HG02884 (cell line): ENCODE measurements around the gene DIP2B.
"Not testable (repeated sequence)": the region's sequence is repeated elsewhere in the genome, so short reads cannot be mapped to it uniquely, and the experiment has no call there.

Experiments
- ATAC-seq: cut with Tn5 transposase; IDR thresholded peaks from one replicate; pipeline ENCODE4 v1.9.1; 2021; ENCODE audit warnings: mild to moderate bottlenecking, moderate library complexity; ENCODE audit not compliant: unreplicated experiment

The DIP2B gene

DNA sequence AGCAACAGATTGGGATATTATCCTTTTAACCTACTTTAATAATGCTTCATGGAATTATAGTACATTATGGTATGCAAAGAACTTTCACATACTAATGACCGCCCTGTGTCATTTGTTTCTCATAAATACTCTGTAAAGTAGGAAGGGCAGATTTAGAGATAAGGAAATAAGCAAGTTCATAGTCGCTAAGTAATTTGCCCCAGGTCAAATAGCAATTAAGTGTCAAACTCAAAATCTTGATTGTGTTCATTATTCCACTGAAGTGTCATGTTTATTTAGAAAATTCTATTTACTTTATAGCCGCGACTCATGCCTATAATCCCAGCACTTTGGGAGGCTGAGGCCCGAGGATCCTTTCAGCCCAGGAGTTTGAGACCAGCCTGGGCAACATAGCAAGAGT is 160.4 kb downstream of the DIP2B start:
- no peak for ATAC-seq

DNA sequence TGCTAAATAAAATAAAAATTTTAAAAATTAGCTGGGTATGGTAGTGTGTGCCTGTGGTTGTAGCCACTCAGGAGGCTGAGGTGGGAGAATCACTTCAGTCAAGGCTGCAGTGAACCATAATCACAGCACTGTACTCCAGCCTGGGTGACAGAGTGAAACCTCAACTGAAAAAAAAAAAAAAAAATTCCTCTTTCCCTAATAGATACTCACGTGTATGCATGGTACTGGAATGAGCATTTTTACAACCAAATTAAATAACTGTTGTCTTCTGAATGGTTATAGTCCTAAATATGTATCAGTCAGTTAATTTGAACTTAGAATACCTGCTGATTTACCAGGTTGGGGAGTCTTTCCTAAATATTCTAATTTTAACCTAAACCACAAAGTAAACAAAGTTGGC is 160.8 kb downstream of the DIP2B start:
- no peak for ATAC-seq

DNA sequence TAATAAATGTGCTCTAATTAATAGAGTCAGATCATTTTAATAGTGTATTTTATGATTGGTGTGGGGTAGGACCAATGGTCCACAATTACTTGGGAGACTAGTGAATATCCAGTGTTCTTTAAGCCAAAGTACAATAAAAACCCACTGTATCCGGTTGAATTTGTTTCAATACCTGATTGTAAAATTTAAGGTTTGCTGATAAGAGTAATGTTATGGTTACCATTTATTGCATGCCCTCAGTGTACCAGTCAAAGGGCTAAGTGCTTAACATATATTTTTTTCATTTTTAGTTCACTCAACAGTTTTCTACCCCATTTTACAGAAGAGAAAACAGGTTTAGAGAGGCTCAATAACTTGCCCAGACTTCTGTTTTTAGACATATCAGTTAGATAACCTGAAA is 161.2 kb downstream of the DIP2B start:
- ATAC-seq, result no peak

DNA sequence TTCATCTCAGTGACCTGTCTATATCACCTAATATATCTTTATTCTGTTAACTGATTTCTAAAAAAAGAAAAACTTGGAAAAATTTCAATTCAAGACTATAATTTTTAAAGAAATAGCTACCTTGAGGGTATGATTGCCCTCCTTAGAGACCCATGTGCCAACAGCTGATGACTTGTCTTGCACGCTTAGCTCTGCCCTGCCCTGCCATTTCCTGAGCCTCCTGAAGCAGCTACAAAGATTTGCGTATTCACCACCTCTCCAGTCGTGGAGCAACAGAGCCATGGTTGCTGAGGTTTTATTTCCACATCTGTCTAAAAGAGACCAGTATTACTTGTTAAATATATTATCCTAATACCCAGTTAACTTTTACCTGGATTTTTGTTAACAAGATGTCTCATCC is 167.4 kb downstream of the DIP2B start:
- ATAC-seq, result no peak

DNA sequence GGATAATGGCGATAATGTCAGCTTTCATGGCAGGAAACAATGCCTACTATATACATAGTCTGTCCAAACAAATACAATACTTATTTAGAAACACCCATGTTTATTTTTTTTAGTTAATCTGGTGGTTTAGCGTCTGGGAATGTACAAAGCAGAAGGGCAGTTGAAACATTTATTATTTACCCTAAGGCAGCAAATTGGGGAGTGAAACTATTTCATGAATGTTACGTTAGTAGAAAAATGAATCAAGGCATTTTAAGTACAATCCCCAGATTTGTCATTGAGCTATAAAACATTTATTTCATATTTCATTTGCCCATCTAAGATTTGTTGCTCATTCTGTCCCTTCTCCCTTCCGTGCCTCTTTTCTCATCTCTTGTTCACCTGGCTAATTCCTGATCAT is 172.0 kb downstream of the DIP2B start:
- ATAC-seq, result no peak

DNA sequence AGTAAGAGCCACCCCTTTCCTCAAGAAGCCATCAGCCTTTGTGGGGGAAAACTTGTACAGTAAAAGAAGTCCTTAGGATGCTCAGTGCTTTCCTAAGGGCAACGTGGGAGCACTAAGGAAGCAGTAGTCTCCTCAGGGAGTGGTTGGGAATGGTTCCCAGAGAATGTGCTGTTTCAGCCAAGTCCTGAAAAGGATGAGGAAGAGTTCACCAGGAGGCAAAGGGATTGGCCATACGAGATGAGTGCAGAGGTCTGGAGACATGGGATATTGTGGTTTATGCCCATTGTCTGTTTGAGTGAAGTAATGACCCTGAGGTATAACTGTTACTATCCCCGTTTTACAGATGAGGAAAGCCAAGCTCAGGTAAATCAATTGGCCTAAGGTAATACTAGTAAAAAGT is 173.1 kb downstream of the DIP2B start:
- ATAC-seq, result no peak

DNA sequence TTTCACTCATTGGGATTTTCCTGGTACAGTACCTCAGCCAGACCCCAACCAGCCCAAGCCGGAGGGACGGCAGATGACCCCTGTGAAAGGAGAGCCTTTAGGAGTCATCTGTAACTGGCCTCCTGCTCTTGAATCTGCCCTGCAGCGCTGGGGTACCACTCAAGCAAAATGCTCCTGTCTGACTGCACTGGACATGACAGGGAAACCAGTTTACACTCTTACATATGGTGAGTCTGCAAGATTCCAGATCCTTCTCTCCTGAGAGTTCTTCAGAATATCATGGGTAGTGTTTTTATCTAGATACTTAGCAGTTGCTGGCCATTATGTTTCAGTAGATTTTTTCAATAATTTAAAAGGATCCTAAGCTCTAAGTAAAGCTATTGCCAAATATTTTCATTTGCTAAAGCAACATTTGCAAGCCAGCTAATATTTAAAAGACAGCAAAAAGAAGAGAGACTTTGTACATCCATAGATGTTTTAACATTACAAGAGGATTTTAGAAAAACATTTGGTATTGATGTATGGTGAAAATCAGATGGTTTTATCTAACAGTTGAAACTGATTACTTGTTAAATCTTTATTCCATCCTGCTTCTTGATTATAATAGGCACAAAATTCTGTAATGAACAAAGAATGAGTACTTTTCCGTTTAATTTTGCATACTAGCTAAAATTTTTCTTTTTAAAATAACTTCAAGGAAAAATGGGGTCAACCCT is 174.0 kb downstream of the DIP2B start:
- no peak for ATAC-seq

DNA sequence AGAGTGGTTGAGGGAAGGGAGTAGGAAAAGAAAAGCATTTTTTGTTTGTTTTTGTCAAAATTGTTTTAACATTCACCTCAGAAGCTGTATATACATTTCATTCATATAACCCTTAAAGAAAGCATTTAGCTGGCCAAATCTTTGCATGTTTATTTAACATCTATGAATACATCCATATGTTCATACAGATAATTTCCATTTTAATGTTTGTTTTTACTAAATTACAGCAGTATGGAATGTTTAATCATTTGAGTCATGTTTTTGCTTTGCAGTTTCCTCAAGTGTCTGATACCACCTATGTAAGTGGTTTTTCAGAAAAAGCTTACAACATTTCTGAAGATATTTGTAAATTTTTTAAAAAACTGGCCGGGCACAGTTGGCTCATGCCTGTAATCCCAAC is 174.8 kb downstream of the DIP2B start:
- no peak for ATAC-seq

DNA sequence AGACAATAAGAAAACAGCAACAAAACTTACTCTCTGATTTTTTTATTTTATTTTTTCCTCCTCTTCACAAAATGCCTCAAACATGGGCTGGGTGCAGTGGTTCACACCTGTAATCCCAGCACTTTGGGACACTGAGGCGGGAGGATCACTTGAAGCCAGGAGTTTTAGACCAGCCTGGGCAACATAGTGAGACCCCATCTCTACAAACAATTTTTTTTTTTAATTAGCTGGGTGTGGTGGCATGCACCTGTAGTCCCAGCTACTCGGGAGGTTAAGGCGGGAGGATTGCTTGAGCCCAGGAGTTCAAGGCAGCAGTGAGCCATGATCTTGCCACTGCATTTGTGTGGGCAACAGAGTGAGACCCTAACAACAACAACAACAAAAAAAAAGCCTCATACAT is 176.3 kb downstream of the DIP2B start:
- ATAC-seq, result not testable (repeated sequence)

DNA sequence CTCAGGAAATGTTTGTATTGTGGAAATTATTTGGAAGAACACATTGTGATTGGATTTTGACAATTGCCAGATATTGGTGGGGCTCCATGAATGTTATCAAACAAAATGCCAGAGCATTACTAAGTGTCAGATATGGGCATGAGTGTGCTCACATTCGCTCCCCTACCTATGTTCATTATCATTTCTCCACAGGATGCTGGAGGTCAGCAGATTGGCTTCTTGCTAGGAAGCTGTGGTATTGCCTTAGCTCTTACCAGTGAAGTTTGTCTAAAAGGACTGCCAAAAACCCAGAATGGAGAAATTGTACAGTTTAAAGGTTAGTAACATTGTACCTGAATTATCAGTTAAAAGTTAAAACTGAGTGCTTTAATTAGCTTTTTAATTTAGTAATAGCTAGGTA is 180.9 kb downstream of the DIP2B start:
- no peak for ATAC-seq

DNA sequence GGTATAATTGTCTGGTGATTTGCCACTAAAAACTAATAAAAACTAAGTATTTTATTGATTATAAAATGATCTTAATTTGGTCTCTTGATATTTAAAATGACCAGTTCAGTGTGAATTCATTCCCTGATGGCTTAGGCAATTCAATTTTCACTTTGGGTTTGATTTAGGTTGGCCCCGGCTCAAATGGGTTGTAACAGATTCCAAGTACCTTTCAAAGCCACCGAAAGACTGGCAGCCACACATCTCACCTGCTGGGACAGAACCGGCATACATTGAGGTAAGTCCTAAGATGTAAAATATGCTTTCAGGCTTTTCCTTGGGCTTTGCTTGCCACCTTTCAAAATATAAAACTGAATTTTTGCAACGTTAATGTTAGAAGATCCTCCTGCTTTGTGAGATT is 181.6 kb downstream of the DIP2B start:
- ATAC-seq, result no peak

DNA sequence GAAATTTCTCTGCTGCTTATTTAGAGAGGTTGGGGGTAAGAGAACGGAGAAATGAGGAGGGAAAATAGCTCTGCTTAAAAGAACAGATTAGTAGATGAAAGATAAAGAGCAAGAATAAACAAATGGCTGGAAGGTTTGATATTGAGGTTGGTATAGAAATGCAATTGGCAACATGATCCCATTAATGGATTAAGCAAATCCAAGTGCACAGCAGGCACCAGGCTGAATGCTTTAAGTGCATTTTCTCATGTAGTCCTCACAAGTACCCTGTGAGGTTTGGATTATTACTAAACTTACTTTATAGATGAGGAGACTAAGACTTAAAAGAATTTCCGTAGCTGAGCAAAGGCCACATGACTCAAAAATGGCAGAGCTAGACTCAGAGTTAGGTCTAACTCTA is 182.2 kb downstream of the DIP2B start:
- ATAC-seq, result no peak

DNA sequence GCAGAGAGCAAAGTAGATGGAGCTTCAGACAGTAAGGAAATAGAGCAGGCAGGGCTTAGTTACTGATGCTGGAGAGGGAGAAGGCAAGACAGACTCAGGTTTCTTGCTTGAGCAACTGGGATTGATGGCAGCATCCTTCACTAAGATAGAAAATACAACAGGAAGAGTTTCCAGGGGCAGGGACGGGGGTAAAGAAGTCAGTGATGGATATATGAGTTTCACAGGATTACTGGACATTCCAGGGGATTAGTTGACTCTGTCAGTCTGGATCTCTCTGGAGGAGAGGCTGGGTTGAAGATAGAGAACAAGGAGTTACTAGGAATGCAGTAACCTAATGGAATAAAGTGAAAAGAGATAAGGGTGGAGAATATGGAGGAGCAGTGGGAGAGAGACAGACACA is 184.7 kb downstream of the DIP2B start:
- ATAC-seq, result no peak

DNA sequence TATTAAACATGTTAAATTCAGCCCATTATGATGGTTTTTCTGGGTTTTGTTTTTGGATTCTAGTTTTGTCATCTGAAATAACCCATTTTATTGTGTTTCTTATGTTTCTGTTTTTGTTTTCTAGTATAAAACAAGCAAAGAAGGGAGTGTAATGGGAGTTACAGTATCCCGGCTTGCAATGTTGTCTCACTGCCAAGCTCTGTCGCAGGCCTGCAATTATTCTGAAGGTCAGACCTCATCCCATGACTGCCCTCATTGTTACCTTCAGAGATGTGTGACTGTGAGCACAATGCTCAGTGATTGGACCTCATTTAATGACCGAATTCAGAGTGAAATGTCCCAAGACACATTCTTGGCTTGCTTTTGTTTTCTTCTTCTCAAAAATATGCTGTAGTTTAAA is 186.1 kb downstream of the DIP2B start:
- ATAC-seq, result no peak

DNA sequence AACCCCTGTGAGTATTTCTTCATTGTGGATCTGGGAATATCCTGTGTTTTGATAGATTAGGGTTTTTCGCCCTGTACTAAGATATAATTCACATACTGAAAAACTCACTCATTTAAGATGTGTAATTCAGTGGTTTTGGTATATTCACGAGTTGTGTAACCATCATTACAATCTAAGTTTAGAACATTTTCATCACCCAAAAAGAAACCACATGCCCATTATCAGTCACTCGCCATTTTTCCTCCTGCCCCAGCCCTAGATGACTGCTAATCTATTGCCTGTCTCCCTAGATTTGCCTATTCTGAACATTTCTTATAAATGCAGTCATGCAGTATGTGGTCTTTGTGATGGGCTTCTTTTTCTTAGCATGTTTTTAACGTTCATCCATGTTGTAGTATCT is 191.2 kb downstream of the DIP2B start:
- no peak for ATAC-seq

DNA sequence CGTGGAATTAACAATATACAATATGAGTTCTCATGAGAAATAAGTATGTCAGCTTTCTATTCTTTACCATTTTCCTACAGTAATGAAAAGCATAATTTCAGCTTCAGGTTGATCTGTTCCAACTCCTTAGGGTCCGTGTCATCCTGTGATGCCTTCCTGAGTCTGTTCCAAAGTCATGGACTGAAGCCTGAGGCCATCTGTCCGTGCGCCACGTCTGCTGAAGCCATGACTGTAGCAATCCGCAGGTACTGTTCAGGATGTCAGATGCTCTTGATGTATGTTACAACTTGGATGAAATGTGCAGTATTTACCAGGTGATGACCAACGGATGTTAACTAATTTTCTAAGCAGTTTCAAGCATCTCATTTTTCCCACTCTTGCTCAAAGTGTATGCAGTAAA is 192.1 kb downstream of the DIP2B start:
- no peak for ATAC-seq

DNA sequence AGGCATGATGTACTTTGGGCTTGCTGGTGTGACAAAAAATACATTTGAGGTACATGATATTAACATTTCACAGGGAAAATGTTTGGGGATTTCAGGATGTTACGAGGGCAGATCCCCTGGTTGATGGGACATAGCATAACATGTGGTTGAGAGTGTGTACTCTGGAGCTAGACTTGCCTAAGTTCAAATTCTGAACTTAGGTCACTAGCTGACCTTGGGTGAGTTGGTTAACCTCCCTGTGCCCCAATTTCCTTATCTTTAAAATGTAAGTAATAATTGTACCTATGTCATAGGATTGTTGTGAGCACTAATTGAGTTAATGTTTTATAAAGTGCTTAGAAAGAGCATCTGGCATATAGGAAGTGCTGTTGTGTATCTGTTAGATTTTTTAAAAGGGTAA is 194.4 kb downstream of the DIP2B start:
- no peak for ATAC-seq

DNA sequence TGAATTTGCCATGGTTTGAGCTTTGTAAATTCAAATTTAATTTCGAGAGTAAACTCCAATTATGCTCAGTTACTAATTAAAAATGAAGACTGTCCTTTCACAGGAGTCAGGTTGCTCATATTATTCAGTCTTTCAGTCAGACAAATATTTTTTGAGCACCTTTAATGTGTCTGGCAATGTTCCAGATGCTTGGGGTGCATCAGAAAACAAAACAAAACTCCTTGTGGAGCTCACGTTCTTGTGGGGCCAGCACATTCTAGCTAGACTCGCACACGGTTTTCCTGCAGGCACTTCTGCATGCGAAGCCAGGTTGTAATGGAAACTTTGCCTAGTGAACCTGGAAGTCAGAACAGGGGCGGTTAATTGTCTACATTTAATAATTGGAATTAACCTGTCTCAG is 195.2 kb downstream of the DIP2B start:
- no peak for ATAC-seq

DNA sequence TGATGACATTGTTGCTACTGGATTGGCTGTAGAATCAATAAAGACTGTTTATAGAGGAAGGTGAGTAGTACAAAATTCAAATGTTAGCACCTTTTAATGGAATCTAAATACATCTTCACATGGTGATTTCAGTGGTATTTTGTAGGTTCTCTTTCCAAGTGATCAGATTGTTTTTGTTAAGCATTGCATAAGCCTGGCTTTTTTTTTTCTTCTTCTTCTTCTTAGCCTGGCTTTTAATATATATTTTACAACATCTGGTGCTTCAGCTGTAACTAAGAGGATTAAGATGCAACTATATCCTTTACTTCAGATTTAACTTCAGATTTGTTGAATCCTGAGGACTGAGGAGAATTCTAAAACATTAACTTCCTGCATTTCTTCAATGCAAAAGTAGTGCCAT is 201.8 kb downstream of the DIP2B start:
- no peak for ATAC-seq

DNA sequence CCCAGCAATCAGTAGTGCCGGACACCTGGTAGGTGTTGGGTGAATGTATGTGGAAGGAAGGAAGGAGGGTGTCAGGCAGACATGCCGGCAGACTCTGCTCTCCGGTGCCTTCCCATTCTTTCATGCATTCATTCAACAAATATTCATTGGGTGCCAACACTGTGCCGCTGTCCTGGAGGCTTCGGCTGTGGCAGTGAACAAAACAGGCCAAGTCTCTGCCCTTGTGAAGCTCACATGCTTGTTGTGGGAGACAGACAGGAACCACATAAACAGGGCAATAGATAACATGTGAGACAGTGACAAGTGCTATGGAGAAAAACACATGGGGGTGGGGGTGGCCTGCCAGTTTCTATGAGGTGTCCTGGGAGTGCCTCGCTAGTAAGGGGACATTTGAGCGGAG is 202.6 kb downstream of the DIP2B start:
- no peak for ATAC-seq

DNA sequence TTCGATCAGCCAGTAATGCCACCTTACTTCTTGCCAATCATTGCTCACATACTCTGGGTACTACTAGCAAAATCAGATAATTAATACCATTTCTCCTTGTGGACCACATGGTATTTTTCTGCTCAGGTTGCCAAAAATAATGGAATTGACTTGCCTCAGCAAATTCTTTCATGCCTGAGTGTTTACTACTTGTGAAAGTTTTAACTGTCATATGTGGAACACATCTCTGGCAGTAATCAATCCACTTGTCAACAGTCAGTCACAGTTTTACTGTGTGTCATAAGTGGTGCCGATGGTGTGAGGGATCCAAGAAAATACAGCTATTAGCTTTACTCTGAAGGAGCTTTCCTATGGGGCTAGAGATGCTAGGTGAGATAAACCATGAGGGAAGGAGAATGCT is 203.8 kb downstream of the DIP2B start:
- no peak for ATAC-seq

DNA sequence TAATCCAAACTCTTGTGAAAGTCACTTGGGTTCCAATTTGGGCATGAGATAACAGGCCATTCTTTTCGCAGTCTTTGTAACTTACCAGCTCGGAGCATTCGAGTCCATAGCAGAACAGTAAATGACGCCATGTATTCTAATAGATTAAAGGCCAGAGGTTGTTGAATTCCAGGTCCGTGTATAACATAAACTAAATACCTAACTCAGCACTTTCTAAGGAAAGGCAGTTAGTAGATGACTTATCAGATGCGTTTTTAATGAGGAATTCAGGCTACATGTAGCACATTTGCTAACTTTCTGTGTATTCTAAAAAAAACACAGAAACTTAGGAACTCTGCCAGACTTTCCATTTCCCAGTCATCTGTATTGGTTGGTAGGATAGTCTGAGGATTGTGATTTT is 206.3 kb downstream of the DIP2B start:
- no peak for ATAC-seq

DNA sequence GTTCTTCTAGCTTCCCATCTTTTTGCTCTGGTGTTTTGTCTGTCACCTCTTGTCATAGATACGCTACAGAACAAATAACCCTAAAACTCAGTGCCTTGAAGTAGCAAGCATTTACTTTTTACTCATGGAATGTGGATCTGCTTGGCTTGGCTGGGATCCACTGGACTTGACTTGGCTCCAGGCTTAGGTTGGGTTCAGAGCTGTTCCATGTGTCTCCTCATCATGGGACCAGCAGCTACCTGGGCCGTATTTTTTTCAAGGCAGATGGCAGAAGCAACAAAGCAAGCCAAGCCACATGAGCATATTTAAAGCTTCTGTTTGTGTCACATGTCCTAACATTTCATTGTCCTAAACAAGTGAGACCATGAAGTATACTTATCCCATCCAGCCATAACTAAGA is 210.4 kb downstream of the DIP2B start:
- ATAC-seq, result no peak

DNA sequence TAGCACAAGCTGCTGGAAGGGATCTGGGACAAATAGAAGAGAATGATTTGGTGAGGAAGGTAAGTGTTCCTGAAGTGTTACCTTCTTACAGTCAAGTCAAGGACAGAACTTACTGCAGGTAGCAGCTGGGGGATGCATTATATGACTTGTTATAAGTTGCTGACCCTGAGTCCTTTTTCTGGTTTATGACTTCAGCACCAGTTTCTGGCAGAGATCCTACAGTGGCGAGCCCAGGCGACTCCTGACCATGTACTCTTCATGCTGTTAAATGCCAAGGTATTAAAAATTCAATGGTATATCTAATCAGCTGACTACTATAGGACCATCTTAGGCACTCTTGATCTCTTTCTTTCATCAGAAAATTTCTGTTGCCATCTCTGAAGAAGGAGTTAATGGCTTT is 214.0 kb downstream of the DIP2B start:
- ATAC-seq, result no peak
